Measurements from ENCODE around the gene CNTN4.

CNTN4 gene

GRCh38 chr3:2643606-2644005 is 544.9 kb downstream of the CNTN4 start:
- H3K4me3 ChIP-seq (ENCODE audit: low read length) = no peak overlapping the region
- no peak for TF ChIP-seq CTCF (IDR thresholded peaks at IDR 0.05; ENCODE audit: insufficient read depth, low read depth, low read length, missing control alignments)
- DNase-seq (ENCODE audit: low read depth) = no peak

- H3K4me3 ChIP-seq (ENCODE audit: low read length) = no peak overlapping the region
- no peak for DNase-seq (ENCODE audit: low read depth)
- TF ChIP-seq CTCF (IDR thresholded peaks at IDR 0.05; ENCODE audit: insufficient read depth, low read depth, low read length, missing control alignments) = no peak
Measured at GRCh38 chr3:2645001-2645400, 546.3 kb downstream of the CNTN4 start.

GRCh38 chr3:2650746-2651145 is 552.1 kb downstream of the CNTN4 start:
- H3K4me3 ChIP-seq (ENCODE audit: low read length) = no peak overlapping the region
- DNase-seq (ENCODE audit: low read depth) = no peak
- TF ChIP-seq CTCF (IDR thresholded peaks at IDR 0.05; ENCODE audit: insufficient read depth, low read depth, low read length, missing control alignments) = no peak

- TF ChIP-seq CTCF (IDR thresholded peaks at IDR 0.05; ENCODE audit: insufficient read depth, low read depth, low read length, missing control alignments) = no peak
- H3K4me3 ChIP-seq (ENCODE audit: low read length) = no peak overlapping the region
- no peak for DNase-seq (ENCODE audit: low read depth)
Measured at GRCh38 chr3:2652386-2652785, 553.7 kb downstream of the CNTN4 start.

- DNase-seq (ENCODE audit: low read depth) = no peak
- no peak for TF ChIP-seq CTCF (IDR thresholded peaks at IDR 0.05; ENCODE audit: insufficient read depth, low read depth, low read length, missing control alignments)
- H3K4me3 ChIP-seq (ENCODE audit: low read length) = no peak overlapping the region
Measured at GRCh38 chr3:2653706-2654105, 555.0 kb downstream of the CNTN4 start.

GRCh38 chr3:2655229-2655701 is 556.6 kb downstream of the CNTN4 start:
- no peak for DNase-seq (ENCODE audit: low read depth)
- H3K4me3 ChIP-seq (ENCODE audit: low read length) = no peak overlapping the region
- TF ChIP-seq CTCF (IDR thresholded peaks at IDR 0.05; ENCODE audit: insufficient read depth, low read depth, low read length, missing control alignments) = no peak

All from epithelial cell of esophagus (primary cell).